HepG2 (cell line): Measurements from ENCODE around the gene RABL6. TPM values are rescaled to one million over a fixed set of nuclear protein-coding genes. Genes with fewer than 3 reads are reported as not detected.

ENCODE experiments used
- AHDC1 ChIP-seq: sonication (generic); formaldehyde crosslinking; IDR thresholded peaks from 2 replicates; pipeline ENCODE4 v1.5.1; 2020; ENCODE audit warnings: mild to moderate bottlenecking, missing genetic modification reagents, borderline replicate concordance
- BCL3 ChIP-seq: sonication (generic); formaldehyde crosslinking; IDR thresholded peaks from 2 replicates; pipeline ENCODE4 v1.5.1; 2020; ENCODE audit warnings: mild to moderate bottlenecking, missing genetic modification reagents, moderate library complexity
- ETV5 ChIP-seq: IDR thresholded peaks from 2 replicates; pipeline ENCODE4 v1.6.1; 2018; ENCODE audit warnings: missing biosample characterization, missing genetic modification reagents, inconsistent platforms, borderline replicate concordance
- FOXP4 ChIP-seq: sonication (generic); formaldehyde crosslinking; IDR thresholded peaks from 2 replicates; pipeline ENCODE4 v1.4.0; 2020; ENCODE audit warnings: missing genetic modification reagents
- HNRNPH1 ChIP-seq: fragments of 200-400 bp; formaldehyde crosslinking; optimal IDR thresholded peaks from 2 replicates; pipeline ENCODE3; 2017; ENCODE audit warnings: mild to moderate bottlenecking, low read depth, low read length
- HOXA7 ChIP-seq: sonication (generic); formaldehyde crosslinking; IDR thresholded peaks from 2 replicates; pipeline ENCODE4 v1.8.1; 2022; ENCODE audit warnings: mild to moderate bottlenecking, missing genetic modification reagents, moderate library complexity
- MYPOP ChIP-seq: sonication (generic); formaldehyde crosslinking; IDR thresholded peaks from 2 replicates; pipeline ENCODE4 v1.8.1; 2023; ENCODE audit warnings: mild to moderate bottlenecking, moderate library complexity, missing genetic modification reagents
- SCMH1 ChIP-seq: sonication (generic); formaldehyde crosslinking; IDR thresholded peaks from 2 replicates; pipeline ENCODE4 v1.9.0; 2021; ENCODE audit warnings: missing genetic modification reagents, mild to moderate bottlenecking, borderline replicate concordance
- TBX2 ChIP-seq: sonication (generic); formaldehyde crosslinking; IDR thresholded peaks from 2 replicates; pipeline ENCODE4 v1.5.0; 2020; ENCODE audit warnings: missing genetic modification reagents, mild to moderate bottlenecking, borderline replicate concordance
- ZNF160 ChIP-seq: sonication (generic); formaldehyde crosslinking; IDR thresholded peaks from 2 replicates; pipeline ENCODE4 v1.8.0; 2022; ENCODE audit warnings: mild to moderate bottlenecking, inconsistent platforms, missing genetic modification reagents
- ZNF512B ChIP-seq: sonication (generic); formaldehyde crosslinking; IDR thresholded peaks from 2 replicates; pipeline ENCODE4 v1.5.1; 2020; ENCODE audit warnings: missing genetic modification reagents, mild to moderate bottlenecking, borderline replicate concordance
- ZNF615 ChIP-seq: sonication (generic); formaldehyde crosslinking; IDR thresholded peaks from 2 replicates; pipeline ENCODE4 v1.5.0; 2020; ENCODE audit warnings: mild to moderate bottlenecking, missing genetic modification reagents, borderline replicate concordance
- ZNF879 ChIP-seq: sonication (generic); formaldehyde crosslinking; IDR thresholded peaks from 2 replicates; pipeline ENCODE4 v1.8.1; 2023; ENCODE audit warnings: missing genetic modification reagents
- polyA plus RNA-seq, 8 experiments: library from polyadenylated mRNA; depleted of rRNA in 3 of 8; stranded (reverse) in 7 of 8; unstranded in 1 of 8; fragments of >200 nt; fragmentation: Illumina TruSeq in 4 of 8; extraction: Trizol in 4 of 8; gene quantifications; 2 replicates each; pipeline versions ENCODE4 v1.2.1 to v1.2.3, GENCODE V29; 2011 to 2016; ENCODE audit warnings: low read depth in 4 of 8, missing spikeins in 1 of 8, mixed read lengths in 1 of 8; ENCODE audit not compliant: insufficient read depth in 1 of 8
- total RNA-seq, 5 experiments: library from RNA; depleted of rRNA; stranded (reverse); fragments of >200 nt; fragmentation: Illumina TruSeq; extraction: Trizol; gene quantifications; 2 replicates each; pipeline ENCODE4 v1.2.3, GENCODE V29; 2016; ENCODE audit warnings: low read depth in 1 of 5

The RABL6 gene
- total and polyA plus RNA-seq, 2 of the 13 experiments (the other 11 are each of a cell fraction or from before 2014, with no cell fraction given) = 81.5 to 125 TPM

- TF ChIP-seq AHDC1 (CRISPR knock-in tag) = no peak
- TF ChIP-seq HNRNPH1 = no peak
- TF ChIP-seq ETV5 (CRISPR knock-in tag) = peak; percentile 51; the same call in 1 of the 2 replicates
- no peak for TF ChIP-seq ZNF879 (CRISPR knock-in tag)
- no peak for TF ChIP-seq FOXP4
- no peak for TF ChIP-seq ZNF160
- no peak for TF ChIP-seq SCMH1 (CRISPR knock-in tag)
- no peak for TF ChIP-seq ZNF512B (CRISPR knock-in tag)
- no peak for TF ChIP-seq ZNF615 (CRISPR knock-in tag)
- no peak for TF ChIP-seq TBX2 (CRISPR knock-in tag)
- peak; percentile 15; the same call in 1 of the 2 replicates for TF ChIP-seq BCL3 (CRISPR knock-in tag)
- no peak for TF ChIP-seq HOXA7 (CRISPR knock-in tag)
- no peak for TF ChIP-seq MYPOP (CRISPR knock-in tag)
Measured at GRCh38 chr9:136764301-136764891, 43.4 kb upstream of the RABL6 start, which contains the start of gene LCN15 (continued).
